Measurements from ENCODE around the gene SYT13.

Gene SYT13

GRCh38 chr11:45245218-45246045, 40.7 kb downstream of the SYT13 start:
- DNase-seq: no peak

GRCh38 chr11:45243967-45244366, 42.2 kb downstream of the SYT13 start:
- DNase-seq: no peak

DNA sequence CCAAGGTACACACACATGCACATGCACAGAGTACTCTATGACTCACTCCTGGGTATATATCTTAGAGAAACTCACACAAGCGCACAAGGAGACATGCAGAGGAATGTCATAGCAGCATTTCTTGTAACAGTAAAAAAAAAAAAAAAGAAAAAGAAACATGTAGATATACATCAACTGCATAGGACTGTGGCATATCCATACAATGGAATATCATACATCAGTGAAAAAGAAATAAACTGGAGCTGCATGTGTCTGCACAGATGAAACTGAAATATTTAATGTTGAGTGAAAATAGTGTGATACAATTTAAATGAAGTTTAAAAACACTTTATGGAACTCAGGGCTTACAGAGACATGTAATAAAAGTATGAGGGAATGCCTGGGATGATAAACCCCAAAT, 46.4 kb downstream of the SYT13 start:
- no peak for DNase-seq

GRCh38 chr11:45238724-45239123, 47.4 kb downstream of the SYT13 start:
- DNase-seq: no peak

DNA sequence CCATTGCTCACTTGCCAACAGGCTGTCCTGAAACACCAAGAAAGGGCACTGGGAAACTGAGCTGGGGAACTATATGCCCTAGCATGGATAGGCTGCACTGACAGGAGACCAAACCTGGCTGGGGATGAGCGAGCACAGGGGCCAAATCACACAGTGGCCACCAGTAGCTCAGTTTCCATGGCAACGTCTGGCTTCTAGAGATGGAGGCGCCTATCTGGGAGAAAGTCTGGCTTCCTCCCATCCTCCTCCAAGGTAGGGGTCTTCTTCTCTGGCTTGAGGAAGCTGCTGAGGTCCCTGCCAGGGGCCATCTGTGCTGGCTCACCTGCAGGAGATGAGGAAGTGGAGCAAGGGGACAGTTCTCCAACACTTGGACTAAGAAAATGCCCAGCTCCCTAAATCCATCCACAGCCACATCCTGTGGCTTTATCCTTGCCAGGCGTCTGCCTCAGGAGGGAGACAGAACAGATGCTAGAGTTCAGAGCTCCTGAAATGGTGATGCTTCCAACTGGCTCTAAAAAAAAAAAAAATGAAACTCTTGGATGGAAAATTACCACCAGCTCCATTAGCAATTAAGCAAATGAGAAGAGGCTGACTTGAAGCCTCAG, 48.3 kb downstream of the SYT13 start:
- DNase-seq: no peak

- DNase-seq: no peak
Measured at GRCh38 chr11:45234306-45235006, 51.7 kb downstream of the SYT13 start.

DNA sequence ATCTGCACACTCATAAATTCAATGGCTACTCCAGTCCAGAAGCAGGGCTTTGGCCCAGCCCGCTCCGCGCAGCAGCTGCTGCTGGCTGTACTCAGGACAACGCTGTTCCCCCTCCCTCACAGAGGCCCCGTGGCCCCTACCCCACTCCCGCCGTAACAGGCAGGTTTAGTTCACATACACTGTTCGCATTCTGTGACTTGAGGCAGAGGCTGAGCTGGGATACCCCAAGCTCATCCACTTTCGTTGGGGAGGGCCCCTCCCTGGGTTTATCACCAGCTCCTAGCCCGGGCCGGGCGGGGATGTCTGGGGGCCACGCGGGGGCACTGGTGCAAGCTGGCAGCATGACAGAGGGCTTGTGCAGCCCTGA, 52.4 kb downstream of the SYT13 start:
- DNase-seq: no peak

DNA sequence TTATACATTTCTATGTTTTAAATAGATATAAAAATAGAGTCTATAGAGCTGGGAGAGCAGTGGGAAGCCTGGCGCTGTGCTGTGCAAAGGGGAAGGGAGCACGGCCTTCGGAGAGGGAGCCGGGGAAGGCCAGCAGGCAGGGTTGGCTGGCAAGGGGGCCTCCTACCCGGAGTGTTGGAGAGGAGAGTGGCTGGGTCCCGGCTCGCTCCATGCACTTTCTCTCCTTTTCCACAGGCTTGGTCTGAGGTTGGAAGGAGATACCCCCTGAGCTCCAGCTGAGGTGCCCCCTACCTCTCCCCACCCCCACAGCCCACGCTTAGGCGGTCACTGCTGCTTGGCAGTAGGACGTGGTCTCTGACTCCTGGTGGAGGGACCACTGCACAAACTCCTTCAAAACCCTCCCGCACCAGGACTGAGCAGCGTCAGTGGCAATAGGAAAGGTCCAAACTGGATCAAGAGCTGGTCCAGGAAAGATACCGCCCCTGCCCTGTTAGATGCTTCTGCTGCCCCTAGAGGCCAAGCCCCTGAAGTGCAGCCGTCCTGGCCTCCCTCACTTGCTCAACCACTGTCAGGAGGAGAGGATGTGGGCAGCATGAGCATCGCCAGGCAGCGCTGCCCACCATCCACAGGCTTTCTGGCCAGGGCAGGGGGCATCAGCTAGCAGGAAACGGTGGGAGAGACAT, 52.9 kb downstream of the SYT13 start:
- peak; percentile 40 for DNase-seq

DNA sequence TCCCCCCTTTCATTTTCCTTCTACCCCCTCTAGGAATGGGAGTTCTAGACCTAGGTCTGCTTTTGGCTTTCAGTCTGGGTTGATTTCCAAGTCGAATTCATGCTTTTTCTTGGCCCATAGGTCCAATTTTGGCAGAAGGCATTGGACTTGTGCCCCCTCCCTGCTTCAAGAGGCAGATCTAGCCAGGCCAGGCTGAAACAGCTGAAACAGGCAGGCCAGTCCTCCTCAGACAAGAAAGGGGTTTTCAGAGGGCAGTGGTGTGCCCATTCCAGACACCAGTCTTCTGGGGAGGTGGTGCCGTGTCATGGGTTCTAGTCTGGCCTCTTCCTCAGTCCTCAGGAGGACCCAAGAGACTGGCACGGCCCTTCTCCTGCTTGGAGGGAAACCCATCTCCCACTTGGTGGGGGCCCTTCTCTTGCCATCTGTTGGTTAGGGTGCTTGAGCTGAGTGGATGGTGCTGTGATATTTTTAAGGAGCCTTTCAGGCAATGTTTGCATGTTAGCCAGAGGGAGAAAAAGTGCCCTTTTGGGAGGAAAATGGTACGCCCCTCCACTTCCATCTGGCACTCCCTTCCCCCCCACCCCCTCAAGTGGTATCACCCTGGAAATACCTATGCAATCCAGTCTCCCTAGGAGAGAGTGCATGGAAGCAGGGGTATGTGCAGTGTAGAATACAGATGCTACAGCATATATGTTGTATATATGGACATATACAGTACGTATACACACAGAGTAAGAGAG, 53.6 kb downstream of the SYT13 start:
- DNase-seq: no peak

DNA sequence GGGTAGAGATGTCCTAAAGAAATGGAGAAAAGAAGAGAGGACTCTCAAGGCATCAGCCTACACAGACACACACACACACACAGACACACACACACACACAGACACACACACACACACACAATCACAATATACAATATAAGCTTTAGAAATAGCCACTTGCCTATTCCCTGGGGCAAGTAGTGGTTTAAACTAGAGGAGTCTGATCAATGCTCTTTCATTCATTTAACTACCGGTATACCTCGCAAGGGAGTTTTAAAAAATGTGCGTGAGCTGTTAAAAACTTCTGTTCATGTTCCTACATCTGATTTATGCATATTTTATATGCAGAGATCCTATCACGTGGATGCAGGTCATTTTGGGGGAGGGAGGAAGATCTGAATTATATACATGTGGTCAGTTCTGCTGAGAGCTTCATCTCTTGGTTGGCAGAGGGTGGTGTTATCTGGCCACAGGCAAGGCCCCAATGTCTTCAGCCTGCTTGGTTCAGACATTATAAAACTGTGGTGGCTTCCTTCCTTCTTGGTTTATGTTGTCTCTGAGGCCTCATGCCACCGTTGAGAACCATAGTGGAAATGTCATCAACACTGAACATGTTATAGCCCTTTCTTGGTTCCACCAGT, 56.6 kb downstream of the SYT13 start:
- no peak for DNase-seq

- no peak for DNase-seq
Measured at GRCh38 chr11:45227836-45228235, 58.3 kb downstream of the SYT13 start.

GRCh38 chr11:45226901-45227300, 59.2 kb downstream of the SYT13 start:
- DNase-seq: no peak

GRCh38 chr11:45225961-45226871, 59.9 kb downstream of the SYT13 start:
- DNase-seq: no peak

DNA sequence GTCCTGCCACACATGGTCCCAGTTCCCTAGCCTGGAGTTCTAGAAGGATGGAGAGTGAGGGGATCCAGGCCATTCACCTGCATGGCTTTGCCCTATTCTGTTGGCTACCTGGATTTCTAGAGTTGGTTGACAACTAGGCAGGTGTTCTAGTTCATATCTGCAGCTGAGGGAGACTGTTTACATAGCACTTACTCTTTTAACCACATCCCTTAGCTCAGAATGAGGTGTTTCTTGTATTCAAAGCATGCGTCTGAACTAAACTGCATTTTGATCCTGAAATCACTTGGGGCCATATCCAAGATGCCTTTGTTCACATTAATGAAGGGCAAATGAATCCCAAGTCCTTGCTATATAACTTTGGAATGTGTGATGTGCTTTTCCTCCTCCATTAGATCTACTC, 60.9 kb downstream of the SYT13 start:
- no peak for DNase-seq

DNA sequence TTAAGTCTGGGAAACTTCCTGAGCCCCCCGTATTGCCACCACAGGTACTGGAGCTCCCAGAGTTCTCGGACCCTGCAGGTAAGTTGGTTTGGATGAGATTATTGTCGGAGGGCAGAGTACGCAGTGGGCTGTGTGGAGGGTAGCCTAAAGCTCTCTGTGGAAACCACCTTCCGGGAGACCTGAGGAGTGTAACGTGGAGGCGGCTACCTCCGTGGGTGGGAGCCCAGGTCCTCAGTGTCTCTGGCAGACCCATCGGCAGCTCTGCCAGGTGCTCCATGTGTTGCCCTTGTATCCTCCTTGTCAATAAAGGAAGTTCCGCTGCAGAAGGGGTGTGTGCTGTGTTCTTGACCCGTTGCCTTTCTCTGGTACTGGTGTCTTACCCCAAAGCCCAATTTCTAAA, 61.4 kb downstream of the SYT13 start:
- no peak for DNase-seq

- no peak for DNase-seq
Measured at GRCh38 chr11:45223496-45223895, 62.6 kb downstream of the SYT13 start.

DNA sequence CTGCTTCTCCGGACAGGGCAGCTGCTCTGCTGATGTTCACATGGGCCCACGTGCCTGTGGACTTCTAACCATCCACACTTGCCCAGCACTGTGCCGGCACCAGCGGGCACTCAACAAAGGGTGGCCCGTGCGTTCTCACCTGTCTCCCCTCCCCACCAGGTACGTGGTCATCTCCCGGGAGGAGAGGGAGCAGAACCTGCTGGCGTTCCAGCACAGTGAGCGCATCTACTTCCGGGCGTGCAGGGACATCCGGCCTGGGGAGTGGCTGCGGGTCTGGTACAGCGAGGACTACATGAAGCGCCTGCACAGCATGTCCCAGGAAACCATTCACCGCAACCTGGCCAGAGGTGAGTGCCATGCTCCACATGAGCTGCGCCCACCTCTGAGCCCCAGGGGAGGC, 66.7 kb downstream of the SYT13 start:
- DNase-seq: no peak

- DNase-seq: no peak
Measured at GRCh38 chr11:45218705-45219104, 67.4 kb downstream of the SYT13 start.

DNA sequence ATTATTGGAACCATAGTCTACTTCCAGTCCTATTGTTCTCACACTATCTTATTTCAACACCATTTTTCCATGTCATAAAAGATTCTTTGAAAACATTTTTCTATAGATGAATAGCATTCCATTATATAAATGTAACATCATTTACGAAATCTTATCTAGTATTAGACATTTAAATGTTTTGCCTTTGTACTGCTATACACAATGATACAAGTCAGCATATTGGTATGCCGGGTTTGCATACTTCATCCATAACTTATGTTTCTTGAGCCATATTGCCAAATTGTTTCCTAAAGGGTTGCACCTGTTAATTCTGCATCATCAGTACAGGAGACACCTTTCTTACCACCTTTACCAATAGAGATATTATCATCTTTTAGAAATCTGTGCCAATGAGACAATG, 68.2 kb downstream of the SYT13 start:
- DNase-seq: no peak

DNA sequence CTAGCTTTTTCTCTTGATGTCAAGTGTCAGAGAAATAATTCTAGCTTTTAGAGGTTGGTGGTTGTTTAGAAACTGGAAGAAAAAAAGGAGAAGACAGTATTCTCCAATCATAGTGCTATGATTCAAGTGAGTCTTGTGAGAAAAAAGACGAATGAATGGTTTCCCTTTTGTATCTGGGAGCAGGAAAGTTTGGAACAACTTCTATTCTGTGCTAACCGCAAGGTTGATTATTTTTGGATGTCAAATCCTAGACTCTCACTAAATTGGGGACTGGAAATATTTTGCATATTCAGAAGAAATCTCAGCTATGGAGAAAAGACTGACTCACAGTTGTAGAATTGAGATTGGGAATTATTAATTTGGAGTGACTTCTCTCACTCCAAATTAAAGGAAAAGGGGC, 69.2 kb downstream of the SYT13 start:
- no peak for DNase-seq

DNA sequence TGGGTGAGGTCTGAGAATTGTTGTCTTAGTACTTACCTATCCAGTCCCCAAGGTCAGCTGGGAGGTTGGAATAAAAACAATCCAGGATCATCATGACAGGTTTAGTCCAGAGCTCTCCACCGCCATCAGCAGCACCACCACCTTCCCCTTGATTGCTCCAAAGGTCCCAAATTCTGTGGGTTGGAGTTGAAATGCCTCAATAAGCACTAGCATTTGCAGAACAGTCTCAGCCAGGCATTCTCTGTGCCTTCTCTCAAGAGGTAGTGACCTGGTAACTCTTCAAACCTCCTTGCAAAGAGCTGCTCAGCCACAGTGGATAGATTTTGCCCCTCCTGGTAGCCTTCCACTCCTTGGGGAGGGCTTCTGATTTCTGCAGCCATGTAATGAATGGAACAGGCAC, 70.1 kb downstream of the SYT13 start:
- no peak for DNase-seq

Data from NCI-H1092 (cell line).